Stimulated activated naive CD4-positive, alpha-beta T cell treated with Interleukin-2 at 50 U/mL for 16 hours (primary cell): ENCODE data around the gene GPX4.

ENCODE experiments used
- DNase-seq: peaks from one replicate; lab custom pipeline; 2025; lab: John Stamatoyannopoulos, UW

The GPX4 gene

DNA sequence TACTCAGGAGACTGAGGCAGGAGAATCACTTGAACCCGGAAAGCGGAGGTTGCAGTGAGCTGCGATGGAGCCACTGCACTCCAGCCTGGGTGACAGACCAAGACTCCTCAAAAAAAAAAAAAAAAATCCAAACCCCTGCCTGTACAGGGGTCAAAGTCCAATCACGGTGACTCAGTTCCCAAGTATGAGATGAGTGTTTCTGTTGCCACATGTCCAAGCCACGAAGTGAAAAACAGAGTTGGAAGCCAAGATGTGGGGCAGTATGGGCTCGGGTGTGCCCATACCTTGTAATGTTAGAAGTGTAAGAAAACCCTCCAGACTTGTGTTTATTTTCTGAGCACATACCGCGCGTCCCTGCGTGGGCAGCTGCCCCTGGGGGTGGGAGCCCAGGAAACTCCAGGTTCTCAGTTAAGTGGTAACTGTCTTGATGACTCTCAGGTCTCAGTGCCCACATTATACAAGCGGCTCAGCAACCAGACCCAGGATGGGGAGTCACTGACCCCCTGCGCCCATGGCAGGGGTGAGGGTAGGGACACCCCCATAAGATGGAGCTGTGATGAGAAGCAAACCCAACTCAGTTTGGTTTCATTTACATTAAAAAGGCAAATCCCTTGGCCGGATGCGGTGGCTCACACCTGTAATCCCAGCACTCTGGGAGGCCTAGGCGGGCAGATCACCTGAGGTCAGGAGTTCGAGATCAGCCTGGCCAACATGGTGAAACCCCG, 1.2 kb upstream of the GPX4 start:
- DNase-seq = peak; percentile 80

DNA sequence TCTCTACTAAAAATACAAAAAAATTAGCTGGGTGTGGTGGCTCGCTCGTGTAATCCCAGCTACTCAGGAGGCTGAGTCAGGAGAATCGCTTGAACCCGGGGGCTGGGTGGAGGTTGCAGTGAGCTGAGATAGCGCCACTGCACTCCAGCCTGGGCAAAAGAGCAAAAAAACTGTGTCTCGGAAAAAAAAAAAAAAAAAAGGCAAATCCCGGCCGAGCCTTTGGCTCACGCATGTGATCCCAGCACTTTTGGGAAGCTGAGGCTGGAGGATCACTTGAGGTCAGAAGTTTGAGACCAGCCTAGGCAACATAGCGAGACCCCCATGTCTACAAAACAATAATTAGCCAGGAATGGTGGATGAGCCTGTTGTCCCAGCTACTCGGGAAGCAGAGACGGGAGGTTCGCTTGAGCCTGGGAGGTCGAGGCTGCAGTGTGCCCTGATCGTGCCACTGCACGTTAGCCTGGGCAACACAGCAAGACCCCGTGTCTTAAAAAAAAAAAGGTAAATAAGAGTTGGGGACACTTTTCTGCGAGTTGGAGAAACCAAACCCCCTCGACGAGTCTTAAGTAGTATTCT, 574 bp upstream of the GPX4 start:
- DNase-seq = no peak

DNA sequence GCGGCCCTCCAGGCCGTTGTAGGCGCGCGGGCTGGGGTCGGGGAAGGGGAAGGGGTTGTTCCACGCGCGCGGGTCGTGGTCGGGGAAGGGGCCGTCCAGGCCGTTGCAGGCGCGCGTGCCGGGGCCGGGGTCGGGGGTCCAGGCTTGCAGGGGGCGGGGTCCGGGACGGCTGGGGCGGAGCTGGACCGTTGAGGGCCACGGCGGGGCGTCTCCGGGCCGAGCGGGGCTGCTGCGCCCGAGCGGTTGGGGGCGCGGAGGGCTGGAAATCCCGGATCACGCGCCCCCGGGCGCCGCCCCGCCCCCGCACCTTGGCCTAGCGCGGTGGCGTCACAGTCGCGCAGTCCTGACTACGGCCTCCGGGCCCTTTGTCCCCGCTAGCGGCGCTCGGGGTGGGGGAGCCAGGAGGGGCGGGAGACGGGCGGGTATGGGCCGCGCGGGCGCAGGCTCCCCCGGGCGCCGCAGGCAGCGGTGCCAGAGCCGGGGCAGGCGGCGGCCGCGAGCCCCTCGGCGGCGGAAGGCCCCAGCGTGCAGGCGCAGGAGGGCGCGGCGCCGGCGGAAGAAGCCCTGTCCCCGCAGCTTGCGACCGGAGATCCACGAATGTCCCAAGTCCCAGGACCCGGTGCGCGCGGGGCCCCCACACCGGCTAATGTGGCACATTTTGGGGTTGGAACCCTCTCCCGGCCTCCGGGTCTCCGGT, 665 bp downstream of the GPX4 start:
- DNase-seq = peak; percentile 67

DNA sequence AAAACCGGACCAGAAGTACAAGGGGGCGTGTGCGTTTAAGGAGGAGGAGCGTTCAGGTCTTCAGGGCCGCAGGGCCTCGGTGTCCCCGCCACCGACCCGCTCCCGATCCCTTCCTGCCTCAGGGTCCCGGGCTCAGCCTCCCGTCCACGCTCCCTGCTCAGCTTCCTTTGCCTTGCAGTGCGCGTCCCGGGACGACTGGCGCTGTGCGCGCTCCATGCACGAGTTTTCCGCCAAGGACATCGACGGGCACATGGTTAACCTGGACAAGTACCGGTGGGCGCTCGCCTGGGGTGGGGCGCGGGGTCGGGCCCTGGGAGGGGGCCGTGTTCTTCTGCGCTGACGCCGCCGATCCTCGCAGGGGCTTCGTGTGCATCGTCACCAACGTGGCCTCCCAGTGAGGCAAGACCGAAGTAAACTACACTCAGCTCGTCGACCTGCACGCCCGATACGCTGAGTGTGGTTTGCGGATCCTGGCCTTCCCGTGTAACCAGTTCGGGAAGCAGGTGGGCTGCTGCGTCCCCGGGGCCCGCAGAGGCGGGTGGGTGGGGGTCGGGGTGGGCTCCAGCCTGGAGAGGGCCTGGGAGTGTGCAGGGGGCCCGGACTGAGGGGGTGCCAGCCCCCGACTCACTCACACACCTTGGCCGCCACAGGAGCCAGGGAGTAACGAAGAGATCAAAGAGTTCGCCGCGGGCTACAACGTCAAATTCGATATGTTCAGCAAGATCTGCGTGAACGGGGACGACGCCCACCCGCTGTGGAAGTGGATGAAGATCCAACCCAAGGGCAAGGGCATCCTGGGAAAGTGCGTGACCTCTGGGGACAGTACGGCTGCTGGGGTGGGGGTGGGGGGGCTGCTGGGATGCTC, 1.4 kb downstream of the GPX4 start:
- no peak for DNase-seq

DNA sequence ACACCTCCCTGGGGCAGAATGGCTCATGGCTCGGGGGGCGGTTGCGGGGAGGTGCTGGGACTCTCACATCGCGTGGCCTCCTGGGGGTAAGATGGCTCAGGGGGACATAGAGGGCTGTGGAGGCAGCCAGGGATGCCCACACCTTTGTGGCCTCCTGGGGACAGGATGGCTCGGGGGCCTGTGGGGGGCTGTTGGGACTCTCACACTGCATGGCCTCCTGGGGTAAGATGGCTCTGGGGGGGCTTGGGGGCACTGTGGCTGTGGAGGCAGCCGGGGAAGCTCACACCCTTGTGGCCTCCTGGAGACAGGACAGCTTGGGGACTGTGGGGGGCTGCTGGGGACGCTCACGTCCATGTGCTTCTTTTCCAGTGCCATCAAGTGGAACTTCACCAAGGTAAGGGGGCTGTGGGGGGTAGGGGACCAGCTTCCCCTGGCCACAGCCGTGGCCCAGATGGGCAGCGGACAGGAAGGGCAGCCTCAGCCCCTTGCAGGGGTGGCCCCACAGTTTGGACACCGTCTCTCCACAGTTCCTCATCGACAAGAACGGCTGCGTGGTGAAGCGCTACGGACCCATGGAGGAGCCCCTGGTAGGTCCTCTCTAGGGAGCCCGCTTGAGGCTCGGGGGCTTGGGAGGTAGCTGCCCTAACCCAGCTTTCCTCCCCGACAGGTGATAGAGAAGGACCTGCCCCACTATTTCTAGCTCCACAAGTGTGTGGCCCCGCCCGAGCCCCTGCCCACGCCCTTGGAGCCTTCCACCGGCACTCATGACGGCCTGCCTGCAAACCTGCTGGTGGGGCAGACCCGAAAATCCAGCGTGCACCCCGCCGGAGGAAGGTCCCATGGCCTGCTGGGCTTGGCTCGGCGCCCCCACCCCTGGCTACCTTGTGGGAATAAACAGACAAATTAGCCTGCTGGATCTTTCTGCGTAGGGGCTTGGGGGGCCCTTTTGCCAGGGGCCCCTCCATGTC, 2.4 kb downstream of the GPX4 start:
- DNase-seq = no peak

DNA sequence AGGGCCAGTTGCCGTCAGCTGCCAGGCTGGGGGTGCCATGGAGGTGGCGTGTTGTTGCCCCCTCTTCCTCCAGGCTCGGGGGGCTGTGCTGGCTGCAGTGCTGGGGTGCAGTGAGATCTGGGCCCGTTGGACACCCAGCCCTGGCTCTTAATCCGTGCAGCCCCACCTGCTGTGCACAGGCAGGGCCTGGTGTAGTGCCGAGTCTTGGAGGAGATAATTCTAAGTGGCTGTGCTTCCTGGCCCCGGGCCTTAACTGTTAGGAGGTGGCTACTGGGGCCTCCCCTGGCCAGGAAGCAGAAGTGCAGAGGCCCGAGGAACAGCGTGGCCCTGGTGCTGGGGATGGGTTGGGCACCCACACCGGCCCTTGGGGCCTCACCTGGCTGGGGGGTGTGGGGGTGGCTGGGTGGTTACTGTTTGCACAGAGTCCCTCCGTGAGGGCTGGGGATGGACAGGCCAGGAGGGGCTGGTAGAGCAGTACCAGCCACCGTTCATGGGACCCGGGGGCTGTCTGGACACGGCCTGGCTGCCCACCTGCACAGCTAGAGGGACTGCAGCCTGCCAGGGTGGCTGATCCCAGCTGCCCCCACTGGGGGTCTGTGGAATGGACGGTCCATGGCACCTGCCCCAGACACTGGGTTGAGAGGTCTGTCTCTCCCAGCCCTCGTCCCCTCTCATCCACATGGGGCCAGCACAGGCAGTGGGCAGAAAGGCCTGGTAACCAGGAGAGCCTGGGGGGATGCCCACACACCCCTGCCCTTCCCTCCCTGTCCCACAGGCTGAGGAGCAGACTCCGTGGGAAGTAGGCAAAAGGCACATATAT, 3.3 kb downstream of the GPX4 start:
- DNase-seq = no peak

DNA sequence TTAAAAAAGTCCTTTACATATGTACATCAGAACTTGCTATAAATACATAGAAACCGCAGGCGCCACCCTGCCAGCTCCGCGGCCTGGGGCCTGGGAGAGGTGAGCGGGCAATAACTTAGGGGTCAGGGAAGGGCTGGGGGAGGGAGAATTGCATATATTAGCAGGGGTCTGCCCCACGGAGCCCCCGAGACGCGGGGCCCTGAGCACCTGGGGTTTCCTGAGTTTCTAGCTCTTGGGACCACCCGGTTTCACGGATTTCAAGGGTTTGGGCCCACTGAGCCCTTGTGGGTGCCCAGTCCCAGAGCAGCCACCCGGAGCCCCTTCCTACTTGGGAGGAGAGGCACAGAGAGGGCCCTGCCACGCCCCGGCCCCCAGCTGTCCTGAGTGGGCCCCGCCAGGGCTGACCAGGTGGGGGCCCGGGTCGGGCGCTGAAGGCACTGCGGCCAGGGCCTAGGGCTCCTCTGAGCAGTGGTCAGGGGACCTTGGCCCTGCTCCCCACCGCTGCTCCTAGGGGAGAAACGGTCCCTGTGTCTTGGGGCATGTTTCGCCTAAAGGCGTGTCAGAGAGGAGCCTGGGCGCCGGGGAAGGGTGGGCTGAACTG, 4.0 kb downstream of the GPX4 start:
- no peak for DNase-seq

DNA sequence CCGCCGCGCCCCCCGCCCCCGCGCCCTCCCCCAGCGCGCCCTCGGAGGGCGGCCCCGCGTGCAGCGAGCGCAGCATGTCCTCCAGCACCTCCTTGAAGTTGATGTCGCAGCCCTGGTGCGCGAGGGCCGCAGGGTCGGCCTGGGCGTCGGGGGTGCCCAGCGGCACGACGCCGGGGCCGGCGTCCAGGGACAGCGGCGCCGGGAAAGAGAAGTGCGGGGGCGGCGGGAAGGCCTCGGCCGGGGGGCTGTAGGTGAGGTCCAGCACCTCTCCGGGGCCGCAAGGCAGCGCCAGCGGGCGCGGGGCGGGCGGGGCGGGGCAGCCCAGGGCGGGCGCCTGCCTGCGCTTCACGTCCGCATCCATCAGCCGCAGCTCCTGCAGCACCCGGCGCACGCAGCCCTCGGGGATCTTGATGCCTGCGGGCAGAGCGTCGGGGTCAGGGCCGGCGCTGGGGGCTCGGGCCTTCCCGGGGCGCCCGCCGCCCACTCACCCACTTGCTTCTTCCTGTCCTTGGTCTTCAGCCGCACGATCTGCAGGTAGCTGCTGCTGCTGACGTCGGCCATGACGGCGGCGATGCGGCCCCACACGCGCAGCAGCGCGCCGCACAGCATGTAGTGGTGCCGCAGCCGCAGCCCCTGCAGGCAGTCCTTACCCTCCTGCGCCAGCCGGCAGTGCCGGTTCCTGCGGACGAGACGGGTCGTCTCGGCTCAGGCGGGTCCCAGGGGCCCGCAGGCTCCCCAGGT, 4.7 kb downstream of the GPX4 start:
- DNase-seq = no peak

DNA sequence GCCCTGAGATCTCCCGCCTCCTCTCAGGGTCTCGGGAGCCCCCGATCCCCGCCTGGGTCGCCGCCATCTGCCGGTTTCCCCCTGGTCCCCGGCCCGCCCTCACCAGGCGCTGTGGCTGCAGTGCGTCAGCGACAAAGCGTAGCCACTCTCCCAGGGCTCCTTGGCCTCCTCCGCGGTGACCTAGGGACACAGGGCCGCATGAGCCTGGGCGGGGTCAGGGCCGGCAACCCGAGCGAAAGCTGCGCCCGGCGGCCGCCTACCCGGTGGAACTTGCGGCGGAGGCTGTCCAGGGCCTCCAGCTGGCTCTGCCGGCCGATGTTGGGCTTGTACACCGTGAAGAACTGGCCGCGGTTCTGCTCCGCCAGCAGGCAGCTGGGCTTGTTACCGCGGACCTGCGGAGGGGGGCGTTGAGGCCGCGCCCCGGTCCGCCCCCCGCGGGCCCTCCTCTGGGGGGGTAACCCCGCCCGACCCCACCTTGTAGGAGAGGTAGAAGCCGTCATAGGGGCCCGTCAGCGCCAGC, 5.3 kb downstream of the GPX4 start:
- no peak for DNase-seq

DNA sequence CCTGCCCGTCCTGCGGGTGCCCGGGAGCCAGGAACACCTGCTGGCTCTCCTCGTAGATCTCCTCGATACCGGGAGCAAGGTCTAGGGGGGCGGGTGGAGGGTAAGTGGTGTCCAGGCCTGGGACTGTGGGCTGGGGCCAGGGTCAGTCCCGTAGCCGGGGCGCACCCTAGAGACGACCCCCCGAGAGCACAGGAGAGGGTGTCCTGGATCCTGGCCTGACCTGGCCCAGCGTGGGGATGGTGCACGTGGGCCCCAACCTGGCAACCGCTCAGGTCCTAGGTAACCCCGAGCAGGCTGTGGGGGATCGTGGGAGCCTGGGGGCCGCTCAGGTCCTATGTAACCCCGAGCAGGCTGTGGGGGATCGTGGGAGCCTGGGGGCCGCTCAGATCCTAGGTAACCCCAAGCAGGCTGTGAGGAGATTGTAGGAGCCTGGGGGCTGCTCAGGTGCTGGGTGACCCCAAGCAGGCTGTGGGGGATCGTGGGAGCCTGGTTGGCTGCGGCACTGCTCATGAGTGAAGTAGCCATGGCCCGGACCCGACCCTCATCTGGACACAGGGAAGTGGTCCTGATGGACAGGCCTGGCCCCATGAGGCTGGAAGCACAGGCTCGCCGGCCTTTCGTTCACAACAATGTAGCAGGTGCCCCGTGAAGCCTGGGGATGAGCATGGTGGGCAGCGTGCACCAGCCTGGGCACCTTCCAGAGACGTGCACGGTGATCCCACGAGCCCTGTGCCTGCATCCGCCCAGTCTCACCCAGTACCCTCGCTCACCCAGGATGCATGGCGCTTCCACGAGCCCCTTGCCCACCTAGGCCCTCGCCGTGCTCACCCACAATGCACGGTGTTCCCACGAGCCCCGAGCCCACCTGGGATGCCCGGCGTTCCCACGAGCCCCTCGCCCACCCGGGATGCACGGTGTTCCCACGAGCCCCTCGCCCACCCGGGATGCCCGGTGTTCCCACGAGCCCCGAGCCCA, 6.2 kb downstream of the GPX4 start:
- no peak for DNase-seq

DNA sequence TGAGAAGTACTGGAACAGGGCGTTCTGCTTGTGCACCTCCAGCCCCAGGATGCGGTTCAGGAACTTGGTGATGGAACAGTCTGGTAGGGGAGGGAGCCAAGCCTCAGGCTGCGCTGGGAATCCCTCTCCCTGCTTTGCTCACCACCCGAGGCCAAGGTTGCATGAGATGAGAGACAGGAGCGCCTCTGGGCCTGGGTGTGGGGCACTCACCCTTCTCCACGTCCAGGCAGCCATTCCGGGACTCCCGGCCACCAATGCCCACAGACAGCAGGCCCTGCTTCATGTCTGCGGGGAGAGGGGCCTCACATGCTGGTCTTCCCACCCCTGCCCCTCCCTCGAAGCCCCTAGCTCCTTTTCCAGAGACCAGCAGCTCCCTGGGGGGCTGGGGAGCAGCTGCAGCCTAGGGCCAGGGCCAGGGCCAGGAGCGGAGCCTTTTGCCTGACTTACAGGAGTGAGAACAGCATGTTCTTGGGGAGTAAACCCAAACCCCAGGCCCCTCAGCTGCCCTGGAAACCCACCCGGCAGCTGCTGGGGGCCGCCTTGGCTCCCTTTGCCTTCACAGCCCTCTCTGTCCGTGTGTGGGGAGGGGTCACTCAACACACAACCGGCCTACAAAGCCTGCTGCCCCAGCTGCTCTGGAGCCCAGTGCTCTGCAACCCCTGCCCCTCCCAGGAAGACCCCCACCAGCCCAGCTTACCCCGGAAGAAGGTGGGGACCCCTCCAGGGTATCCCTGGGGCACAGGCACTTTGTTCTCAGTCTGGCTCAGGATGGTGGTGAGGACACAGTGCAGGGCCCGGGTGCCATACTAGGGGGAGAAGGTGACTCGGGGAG, 7.2 kb downstream of the GPX4 start:
- DNase-seq = no peak

DNA sequence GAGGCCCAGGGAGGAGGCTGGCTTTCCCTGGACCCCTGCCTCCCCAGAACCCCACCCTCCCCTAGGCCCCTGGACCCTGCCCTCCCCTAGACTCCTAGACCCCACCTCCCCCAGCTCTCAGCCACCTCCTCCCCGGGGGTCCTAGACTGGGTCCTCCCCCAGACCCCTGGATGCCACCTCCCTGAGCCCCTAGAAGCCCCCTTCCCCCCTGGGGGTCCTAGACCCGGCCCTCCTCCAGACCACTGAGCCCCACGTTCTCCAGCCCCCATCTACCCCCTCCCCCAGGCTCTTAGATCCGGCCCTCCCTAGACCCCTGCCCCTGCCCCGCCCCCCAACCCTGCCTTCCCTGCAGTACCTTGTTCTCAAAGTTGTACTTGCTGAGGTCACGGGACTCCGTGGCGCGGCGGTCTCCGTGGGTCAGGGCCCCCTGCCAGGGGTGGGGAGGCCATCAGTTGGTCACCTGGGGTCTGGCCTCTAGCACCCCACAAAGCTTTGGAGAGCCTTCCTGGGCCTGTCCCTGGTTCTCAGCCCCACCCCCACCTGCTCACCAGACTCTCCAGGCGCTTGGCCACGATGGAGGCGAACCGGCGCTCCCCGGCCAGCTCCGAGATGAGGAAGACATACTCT, 8.0 kb downstream of the GPX4 start:
- no peak for DNase-seq

DNA sequence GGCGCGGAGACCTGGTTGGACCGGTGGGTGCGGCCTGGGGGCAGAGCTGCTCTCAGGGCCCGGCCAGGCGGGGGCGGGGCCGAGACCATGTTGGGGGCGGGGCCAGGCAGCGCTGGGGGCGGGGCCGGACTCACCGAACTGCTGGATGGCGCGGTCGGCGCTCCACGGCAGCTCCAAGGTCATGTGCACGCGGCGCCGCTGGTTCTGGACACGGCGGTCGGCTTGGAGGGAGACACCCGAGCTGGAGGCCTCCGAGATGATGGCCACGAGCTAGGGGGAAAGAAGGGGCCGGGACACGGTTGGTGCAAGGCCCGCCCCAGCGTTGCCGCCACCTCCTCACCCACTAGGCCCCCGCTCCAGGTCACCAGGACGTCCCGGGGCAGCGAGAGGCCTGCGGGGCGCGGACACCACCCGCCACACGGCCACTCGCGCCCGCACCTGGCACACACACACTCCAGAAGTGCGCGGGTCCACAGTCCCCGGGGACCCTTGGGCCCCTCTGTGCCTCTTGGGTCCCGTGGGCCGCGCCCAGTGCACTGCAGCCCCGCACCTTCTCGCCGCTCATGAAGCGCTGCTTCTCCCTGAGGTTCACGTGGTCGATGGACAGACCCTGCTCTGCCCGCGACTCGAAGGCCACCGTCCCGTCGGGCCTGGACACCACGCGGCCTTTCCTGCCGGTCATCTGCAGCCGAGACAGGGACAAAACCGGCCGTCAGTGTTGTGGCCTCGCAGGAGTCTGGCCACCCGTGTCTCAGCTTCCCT, 8.7 kb downstream of the GPX4 start:
- DNase-seq = no peak

DNA sequence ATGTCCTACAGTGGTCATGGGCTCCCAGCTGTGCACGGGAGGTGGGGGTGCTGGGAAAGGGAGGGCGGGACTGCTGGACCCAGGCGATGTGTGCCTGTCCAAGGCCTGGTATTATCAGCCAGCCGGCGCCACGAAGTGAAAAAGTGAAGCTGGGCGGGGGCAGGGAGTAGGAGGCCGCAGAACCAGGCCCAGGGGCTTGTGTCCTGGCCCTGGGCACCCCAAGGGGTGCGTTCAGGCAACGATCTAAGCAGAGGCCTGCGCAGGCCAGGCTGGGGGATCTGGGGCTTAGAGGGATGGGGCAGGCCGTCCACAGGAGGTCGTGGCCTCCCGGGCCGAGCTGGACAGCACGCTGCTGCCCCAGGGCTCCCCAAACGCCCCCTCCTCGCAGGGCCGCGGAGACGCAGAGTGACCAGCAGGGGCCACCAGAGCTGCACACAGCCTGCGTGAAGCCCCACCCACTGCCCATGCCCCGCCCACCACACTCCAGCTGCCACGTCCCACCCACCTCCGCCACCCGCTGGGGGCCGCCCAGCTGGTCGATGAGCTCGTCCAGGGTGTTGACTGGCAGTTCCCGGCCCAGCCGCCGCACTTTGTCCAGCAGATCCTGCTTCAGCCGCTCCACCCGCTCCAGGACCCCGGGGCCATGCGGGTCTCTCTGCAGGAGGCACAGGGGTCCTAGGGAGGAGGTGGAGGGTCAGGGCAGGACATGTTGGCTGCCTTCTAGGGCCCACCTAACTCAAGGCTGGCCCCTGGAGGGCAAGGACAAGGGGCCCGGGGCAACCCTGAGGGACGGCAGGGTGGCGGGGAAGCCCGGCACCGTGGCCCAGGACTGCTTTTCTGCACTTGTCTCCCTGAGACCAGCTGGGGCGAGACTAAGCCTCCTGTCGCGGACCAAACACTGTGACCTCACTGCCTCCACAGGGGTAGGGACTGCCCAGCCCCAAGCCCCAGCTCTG, 9.5 kb downstream of the GPX4 start:
- DNase-seq = peak; percentile 74
